GM21515 (cell line): ENCODE data around the gene CCNY.

Experiments used
- ATAC-seq: cut with Tn5 transposase; IDR thresholded peaks from one replicate; pipeline ENCODE4 v1.9.1; 2021; ENCODE audit not compliant: unreplicated experiment

CCNY gene

DNA sequence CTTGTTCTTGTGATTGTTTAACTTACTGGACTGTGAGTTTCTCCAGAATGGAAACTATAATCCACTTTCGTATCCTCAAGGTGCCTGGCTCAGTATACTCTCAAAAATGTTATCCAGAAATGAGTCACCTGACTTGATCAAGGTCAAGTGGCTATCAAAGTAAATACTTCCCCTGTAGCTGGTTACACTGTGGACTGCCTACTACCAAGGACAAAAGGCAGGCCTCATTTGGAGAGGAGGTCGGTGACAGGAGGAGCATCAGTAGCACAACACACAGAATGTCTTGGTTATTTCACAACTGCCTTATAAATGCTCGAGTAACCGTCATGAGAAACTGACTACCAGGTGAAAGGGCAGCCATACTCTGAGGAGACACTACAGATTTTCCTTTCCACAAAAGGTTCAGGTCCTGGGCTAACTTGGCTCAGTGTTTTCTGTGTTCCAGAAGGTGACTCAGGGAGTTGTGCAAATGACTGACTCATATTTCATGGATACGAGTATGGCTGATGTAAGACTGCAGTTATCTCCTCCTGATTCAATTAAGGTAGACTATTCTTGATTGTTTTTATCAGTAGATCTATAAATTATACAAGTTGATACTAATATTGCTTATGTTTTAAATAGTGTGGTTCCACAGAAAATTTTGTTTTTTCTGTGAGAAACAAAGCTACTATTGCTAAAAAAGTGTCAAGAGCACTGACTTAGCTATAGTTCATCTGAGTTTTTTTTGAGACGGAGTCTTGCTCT, 4.2 kb upstream of the CCNY start:
- no peak for ATAC-seq

DNA sequence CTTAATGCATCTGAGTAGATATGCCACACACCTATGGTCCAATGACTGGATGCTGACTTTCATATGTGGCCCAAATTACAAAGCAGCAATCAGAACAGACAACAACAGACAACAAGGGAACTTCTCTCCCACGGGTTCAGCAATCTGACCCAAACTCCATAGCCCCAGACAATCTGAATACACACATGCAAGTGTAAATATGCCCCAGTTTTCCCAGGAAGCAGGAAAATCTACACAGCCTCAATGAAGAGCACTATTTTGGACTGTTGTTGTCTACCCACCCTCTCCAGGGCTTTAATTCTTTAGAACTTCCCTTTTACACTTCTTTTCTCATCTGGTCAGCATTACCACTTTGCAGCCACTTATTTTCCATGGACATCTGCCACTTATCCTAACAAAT, 2.0 kb upstream of the CCNY start:
- ATAC-seq = no peak

DNA sequence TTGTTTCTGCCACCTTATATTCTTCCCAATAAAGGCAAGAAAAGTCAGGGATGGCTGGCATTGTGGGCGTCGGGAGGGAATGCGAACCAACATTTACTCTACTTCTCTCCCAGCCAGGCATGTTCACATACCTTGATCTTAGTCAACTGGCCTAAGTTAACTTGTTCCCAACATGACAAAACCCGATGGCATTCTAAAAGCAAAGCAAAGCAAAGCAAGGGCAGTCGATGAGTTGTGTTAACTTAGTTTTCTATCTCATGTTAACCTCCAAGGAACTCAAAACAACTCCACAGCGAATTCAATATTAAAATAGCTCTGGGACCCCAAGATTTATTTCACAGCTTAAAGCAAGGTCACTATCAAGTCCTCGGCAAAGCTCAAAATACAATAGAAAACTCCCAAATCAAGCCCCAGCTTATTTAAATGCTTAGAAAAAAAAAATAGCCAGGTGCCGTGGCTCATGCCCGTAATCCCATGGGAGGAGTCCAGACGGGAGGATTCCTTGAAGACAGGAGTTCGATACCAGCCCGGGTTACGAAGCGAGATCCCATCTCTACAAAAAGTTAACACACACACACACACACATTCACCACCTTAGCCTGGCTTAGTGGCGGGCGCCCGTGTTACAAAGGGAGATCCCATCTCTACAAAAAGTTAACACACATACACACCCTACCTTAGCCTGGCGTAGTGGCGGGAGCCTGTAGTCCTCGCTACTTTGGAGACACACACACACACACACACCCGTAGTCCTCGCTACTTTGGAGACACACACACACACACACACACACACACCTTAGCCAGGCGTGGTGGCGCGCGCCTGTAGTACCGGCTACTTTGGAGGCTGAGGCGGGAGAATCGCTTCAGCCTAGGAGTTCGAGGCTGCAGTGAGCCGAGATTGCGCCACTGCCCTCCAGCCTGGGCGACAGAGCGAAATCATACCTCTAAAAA, 901 bp upstream of the CCNY start:
- ATAC-seq = peak; percentile 2

DNA sequence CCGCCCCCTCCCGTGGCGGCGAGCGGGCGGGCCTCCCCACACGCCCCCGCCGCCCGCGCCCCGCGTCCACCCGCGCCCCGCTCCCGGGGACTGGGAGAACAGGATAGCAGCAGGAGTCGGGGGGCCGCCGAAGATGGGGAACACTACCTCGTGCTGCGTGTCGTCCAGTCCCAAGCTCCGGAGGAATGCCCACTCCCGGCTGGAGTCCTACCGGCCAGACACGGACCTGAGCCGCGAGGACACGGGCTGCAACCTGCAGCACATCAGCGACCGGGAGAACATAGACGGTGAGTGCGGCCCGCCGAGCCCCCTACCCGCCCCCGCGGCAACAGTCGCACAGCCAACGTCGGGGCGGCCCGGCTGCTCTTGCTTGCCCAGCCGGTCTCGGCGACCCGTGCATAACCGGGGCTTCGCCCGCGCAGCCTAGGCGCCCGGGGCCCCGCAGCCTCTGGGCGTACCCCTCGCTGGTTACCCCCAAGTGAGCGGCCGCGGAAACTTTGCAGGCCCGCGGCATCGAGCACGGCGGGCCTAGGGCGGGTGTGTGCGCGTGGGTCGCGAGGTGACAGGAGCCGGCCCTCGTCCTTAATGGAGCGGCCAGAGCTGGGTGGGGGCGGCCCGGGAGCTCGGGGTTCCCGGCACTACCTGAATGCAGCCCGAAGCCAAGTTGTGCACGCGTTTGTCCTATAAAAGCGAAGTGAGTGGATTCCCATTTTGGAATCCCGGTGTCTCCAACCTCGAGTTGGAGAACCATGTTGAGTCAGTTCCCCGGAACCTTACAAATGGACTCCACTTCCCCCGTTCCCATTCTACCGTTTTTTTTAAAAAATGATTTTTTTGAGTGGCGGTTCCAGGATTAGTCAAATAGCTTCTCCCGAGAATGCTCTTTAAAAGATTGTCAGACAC, 863 bp downstream of the CCNY start:
- no peak for ATAC-seq

DNA sequence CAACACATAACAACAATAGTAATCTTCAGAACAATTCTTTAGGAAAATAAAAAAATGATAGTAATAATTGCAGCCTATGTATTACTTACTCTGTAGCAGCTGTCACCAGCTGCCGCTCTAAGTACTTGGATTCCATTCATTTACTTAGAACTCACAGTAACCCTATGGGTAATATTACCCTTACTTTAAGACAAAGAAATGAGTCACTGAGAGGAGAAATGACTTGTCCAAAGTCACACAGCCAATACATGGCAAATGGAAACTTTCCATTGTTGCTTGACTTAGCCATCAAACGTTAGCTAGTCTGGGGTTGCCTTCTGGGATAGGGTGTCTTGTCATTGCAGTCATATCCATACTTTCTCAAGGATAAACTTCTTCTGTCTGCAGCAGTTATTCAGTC, 3.6 kb downstream of the CCNY start:
- ATAC-seq = peak; percentile 35

DNA sequence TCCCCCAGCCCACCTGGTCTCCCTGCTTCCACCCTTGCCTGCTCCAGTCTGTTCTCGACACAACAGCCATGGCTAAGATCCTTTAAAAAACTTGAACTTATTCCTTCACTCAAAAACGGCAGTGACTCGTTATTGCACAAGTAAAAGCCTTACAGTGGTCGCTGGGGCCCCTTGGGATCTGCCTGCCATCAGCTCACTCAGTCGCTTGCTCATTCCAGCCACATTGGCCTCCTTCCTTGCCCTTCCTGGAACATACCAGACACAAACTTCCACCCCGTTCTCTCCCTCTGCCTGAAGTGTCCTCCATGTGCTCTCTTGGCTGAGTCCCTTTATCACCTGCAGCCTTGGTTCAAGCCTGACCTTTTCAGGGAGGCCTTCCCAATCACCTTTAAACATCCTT, 4.7 kb downstream of the CCNY start:
- no peak for ATAC-seq

DNA sequence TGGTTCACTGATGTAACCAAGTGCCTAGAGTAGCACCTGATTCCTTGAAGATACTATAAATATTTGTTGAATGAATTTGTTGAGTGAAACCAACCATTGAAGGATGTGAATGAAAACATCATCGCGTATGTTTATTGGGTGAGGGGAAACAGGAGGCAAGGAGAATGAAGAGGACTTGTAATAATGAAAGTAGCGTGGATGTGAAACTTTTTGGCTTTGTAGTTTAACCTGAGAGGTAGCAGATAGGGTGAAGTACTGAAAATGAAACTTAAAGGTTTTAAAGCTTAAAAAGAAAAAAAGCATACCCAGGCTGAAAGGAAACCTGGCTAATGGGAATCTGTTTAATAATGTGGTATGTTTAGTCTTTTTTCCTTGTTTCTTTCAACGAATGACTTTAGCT, 5.2 kb downstream of the CCNY start:
- peak; percentile 79 for ATAC-seq

DNA sequence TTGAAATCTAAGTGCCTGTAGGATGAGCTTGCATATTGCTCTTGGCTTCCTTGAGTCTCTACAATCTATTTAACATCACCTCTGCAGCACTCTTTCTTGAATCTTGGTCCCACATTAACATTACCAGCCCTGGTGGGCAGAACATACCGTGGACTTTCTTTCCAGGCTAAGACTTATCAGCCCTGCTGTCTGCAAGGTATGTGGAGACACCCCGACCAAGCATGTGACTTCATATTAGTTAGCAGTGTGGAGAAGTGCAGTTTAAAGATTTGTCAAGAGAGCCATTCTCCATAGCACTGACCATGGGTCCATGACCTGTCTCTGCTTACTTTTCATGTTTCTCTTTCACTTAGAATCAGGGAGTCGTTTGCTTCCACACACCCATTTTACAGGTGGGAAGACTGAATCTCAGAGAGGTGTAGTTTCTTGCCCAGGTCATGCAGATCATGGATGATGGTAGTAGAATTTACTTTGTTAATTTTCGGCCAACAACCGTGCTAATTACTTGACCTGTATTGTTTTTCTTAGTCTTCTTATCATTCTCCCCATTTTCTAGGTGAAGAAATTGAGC, 6.0 kb downstream of the CCNY start:
- ATAC-seq = no peak

DNA sequence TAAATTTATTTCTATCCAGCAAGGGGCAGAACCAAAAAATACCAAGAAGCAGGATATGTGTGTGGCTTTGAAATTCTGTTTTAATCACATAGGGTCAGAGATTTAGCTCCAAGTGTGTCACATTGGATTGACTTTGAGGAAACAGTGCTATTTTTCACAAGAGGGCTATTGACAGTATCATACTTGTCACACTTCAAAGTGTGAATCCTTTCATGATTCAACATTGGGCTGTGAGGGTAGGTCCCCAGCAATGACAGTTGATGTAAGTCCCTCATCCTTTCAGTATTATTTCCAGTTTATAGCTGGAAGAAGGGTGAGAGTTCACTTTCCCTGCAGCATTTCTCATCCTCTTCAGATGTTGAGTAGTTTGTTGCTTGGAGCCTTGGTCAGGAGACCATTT, 7.4 kb downstream of the CCNY start:
- ATAC-seq = no peak

DNA sequence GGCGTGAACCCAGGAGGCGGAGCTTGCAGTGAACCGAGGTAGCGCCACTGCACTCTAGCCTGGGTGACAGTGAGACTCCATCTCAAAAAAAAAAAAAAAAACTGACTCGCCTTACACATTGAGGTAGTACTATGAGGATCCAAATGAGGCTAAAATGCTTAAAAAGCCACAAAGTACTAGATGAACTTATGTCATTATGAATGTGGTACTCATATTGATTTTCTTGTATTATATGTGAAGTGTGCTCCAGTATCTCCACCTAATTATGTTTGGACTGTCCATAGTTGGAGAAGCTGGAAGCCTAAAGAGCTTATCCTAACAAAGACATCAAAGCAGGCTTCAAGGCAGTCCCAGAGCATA, 9.1 kb downstream of the CCNY start:
- no peak for ATAC-seq

DNA sequence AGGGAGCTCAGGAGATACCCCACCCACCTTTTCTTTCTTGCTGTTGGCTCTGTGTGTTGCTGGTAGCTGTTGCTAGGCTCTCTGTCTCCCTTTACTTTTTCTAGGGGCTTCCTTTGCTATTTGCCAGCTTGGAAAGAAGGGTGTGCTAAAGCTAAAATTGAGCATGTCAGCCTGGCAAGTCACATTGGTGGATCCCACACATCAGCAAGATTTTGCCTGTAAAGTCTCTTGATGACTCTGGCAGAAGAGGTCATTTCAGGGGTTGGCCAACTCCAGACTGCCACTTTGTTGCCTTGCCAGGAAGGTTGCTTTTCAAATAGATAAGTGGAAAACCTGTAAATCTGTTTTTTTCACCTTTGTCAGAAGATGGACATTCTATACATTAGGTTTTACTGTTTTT, 9.9 kb downstream of the CCNY start:
- no peak for ATAC-seq

DNA sequence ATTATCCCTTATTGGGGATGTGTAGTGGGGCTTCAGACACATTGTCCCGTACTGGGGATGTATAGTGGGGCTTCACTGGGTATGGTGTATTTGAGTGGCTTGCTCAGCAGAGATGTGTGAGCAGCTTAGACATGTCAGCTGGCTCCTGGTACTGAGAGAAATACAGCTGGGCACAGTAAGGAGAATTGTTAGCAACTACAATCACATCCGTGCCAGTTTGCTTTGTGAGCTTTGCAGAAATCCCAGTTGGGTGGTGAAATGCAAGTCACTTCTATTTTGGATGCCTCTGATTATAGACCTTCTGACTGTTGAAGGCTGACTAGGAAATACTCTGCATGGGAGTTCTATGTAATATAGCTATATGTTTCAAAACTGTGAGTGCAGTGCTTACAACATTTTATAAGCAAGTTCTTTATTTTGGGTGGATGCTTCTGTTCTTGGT, 10.8 kb downstream of the CCNY start:
- no peak for ATAC-seq

DNA sequence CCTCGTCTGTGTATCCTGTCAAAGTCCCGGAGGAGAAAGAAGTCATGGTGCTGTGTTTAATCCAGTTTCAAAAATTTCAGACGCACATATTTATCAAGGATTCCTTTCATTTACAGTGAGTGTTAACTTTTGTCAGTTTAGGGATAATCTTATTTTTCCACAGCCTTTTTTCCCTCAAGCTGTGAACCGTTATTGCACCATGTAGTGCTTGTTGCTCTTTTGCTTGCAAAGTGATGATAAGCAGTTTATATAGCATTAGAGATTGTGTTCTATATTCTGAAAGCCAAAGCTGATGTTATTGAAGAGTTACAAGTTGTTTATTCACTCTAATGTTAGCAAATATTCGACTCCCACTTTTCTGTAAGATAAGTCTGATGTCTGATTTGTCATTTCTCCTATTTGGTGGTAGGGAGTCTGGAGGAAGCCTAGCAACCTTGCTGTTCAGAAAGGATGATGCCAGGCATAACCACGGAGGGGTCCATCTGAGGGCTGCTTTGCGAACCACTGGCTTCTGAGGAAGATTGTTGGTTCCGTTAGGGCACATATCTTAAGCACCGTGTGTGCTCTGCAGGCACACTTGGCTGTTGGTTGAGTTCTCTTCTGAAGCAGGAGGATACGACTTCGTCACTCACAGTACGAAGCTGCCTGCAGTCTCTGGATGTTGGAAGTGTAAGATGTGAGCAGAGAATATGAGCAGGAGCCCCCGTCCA, 11.7 kb downstream of the CCNY start:
- ATAC-seq = no peak

DNA sequence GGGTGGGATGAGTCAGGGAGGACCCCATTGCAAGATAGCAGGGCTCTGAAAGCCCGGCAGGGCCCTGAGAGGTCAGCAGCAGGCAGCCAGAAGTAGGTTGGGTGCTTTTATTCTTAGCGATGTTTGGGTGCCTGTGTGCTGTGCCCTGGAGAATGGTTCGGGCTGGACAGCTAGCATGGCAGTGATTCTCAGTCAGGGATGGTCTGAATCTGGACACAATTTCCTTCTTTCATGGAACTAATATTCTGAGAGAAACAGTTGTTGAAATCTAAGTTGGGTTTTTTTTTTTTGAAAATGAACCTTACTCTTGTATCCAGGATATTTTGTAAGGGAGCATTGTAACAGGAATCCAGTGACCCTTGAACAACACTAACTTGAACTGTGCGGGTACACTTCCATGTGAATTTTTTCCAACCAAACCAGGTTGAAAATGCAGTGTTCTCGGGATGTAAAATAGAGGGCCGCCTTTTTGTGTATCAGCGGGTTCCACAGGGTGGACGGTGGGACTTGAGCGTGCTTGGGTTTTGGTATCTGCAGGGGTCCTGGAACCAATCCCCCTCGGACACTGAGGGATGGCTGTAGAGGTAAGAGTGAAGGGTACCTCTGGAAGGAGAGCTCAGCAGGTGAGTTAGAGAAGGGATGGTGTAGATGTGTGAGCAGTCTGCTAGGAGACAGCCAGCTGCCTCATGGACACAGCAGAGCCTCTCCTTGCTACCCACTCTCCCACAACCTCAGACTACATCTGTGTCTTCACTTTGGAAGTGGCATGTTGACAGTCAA, 12.5 kb downstream of the CCNY start:
- no peak for ATAC-seq

DNA sequence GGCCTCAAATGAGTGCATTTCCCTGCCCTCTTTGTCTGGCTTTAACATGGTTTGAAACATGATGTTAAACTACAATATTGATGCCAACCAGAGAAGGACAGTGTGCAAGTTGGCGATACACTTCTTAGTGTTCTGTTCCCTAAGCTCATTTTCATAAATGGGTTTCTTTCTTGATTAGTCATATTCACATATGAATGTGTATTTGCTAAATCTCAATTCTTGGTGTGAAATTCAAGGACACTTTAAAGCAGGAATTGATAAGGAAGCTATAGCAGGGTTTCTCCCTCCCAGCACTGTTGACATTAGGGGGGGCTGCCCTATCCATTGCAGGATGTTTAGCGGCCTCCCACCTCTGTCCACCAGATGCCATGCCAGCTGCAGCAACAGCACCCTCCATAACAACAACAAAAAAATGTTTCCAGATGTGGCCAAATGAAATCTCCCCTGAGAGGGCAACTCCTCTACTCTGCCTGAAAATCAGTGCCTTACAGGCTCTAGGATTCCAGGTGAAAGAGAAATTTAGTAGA, 13.1 kb downstream of the CCNY start:
- ATAC-seq = no peak

DNA sequence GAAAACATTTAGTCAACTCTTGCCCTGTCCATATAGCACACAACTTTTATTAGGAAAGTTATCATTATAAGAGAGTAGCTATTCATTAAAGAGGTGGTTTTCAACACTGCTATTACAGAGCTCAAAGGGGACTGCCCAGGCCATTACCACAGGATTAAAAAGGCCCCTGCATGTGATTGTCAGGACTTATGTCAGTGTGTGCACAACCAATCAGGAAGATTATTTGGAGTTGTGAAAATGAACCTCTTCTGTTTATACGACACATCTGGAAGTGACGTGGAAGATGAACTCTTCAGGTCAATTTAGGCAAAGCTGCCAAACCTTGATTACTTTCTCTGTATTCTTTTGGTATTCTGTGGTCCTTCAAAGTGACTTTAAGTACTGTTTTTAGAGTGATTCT, 14.7 kb downstream of the CCNY start:
- ATAC-seq = no peak

DNA sequence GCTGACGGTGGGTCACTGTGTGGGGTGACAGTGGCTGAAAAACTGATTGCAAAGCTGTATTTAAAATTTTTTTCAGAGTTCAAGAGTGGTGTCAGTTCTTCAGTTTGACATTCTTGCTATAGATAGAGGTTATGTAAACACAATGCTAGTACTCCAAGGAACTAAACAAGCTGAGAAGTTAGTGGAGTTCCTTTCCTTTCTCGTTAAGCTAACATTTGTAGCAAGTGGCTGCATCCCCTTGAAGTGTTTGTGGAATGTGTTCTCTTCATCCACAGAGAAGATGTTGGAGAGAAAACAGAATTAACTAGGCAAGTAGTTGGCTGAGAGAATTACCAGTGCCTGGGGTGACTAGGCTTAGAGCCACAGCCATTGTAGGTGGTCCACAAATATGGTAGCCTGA, 15.8 kb downstream of the CCNY start:
- no peak for ATAC-seq

DNA sequence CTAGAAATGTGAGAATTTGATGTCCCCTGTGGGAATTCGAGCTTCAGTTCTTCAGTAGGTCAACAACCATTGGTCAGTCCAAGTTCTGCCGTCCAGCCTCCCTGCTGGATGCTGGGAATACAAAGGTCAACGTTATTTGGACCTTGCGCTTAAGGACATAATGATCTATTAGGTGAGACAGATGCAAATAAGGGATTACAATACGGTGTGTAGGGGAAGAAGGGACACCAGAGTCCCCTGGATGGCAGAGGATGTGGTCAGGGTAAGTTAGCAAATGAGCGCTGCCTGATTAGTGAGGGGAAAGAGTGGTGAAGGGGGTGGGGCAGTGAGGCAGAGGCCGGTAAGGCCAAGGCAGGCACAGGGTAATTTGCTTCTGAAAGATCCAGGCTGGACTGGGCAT, 16.2 kb downstream of the CCNY start:
- ATAC-seq = no peak

DNA sequence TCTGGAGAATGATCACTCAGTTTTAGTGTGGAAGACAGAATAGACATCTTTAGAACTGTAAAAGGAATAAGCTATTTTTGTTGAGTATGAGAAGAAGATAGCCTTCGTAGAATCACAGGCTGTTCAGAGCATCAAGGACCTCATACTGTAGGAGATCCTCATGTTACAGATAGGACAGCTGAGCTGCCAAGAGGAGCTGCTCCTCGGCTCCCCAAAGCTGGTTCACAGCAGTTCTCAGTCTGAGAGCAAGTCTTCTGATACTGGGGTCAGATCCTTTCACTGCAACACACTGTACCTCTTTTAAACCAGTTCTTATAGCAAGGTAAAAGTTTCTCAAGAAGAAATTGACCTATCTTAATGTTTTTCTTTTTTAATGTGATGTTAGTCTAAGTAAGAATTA, 17.1 kb downstream of the CCNY start:
- no peak for ATAC-seq
